ENCODE measurements around the gene WWOX. TPM values are rescaled to one million over a fixed set of nuclear protein-coding genes. Genes with fewer than 3 reads are reported as not detected.

Gene WWOX
- total RNA-seq, 1 experiment from 2014 or later = 15.6 TPM

GRCh38 chr16:78258375-78259065, 159.1 kb downstream of the WWOX start:
- H3K4me1 ChIP-seq (ENCODE audit: insufficient read depth, low read length) = no peaks in the 10 kb centered on the region
- no peak overlapping the region for H3K9ac ChIP-seq (ENCODE audit: extremely low read depth, insufficient read length, low read length)
- Mint-ChIP-seq H3K4me1 (peaks cover 17 to 30% of the 10 kb centered on the region in 2 experiments), H3K27ac (peak overlapping the region in 1 of 3 experiments; percentile 64; a peak in 3 of 7 replicates), H3K9me3 (peaks cover 0 to 3% of the 10 kb centered on the region in 2 experiments; a peak in 1 of 5 replicates), H3K27me3 (ENCODE audit: low read depth) (no peaks in the 10 kb centered on the region), H3K4me3 (no peak overlapping the region), H3K36me3 (ENCODE audit: insufficient read depth in 1 of 3, low read depth in 3 of 3) (peaks cover 0 to 3% (median 3%) of the 10 kb centered on the region in 3 experiments; a peak in 2 of 7 replicates)
- H3K56ac ChIP-seq (ENCODE audit: insufficient read length, low read depth, low read length) = no peak overlapping the region
- no peak overlapping the region for H4K91ac ChIP-seq (ENCODE audit: insufficient read length, low read depth, low read length)
- no peaks in the 10 kb centered on the region for H4K20me1 ChIP-seq (ENCODE audit: control insufficient read depth, insufficient read depth, insufficient read length)
- H3K4ac ChIP-seq (ENCODE audit: low read depth, low read length) = no peak overlapping the region
- no peak overlapping the region for H4K5ac ChIP-seq (ENCODE audit: insufficient read length, low read depth, low read length)
- TF ChIP-seq, protein P1, sequence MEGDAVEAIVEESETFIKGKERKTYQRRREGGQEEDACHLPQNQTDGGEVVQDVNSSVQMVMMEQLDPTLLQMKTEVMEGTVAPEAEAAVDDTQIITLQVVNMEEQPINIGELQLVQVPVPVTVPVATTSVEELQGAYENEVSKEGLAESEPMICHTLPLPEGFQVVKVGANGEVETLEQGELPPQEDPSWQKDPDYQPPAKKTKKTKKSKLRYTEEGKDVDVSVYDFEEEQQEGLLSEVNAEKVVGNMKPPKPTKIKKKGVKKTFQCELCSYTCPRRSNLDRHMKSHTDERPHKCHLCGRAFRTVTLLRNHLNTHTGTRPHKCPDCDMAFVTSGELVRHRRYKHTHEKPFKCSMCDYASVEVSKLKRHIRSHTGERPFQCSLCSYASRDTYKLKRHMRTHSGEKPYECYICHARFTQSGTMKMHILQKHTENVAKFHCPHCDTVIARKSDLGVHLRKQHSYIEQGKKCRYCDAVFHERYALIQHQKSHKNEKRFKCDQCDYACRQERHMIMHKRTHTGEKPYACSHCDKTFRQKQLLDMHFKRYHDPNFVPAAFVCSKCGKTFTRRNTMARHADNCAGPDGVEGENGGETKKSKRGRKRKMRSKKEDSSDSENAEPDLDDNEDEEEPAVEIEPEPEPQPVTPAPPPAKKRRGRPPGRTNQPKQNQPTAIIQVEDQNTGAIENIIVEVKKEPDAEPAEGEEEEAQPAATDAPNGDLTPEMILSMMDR (conservative IDR thresholded peaks at IDR 0.05) = no peak
- no peak overlapping the region for H2AFZ ChIP-seq (ENCODE audit: low read length)
- H3K14ac ChIP-seq (ENCODE audit: insufficient read depth, low read length) = no peak overlapping the region
- H2BK5ac ChIP-seq (ENCODE audit: insufficient read length, low read length) = no peak overlapping the region
- no peak for DNase-seq
- no peaks in the 10 kb centered on the region for H3K9me3 ChIP-seq (ENCODE audit: control insufficient read depth, low read depth, low read length)
- no peak overlapping the region for H3K23ac ChIP-seq (ENCODE audit: insufficient read length, low read depth, low read length)
- no peak overlapping the region for H3K27ac ChIP-seq (ENCODE audit: insufficient read length, low read depth, low read length)
- H2BK12ac ChIP-seq (ENCODE audit: insufficient read length, low read depth, low read length) = no peak overlapping the region
- no peak overlapping the region for H2BK20ac ChIP-seq (ENCODE audit: low read depth, low read length, poor library complexity, severe bottlenecking)
- H3T11ph ChIP-seq (ENCODE audit: low read length) = no peak overlapping the region
- H2BK120ac ChIP-seq (ENCODE audit: low read depth, low read length, poor library complexity, severe bottlenecking) = no peak overlapping the region
- no CpG with 5 or more reads among the region's 9 CpGs for WGBS (ENCODE audit: extremely low coverage, insufficient read length, low lambda C conversion rate)
- no peaks in the 10 kb centered on the region for H3K23me2 ChIP-seq (ENCODE audit: insufficient read length, low read depth, low read length, poor library complexity, severe bottlenecking)
- H3K18ac ChIP-seq (ENCODE audit: insufficient read length, low read depth, low read length) = no peak overlapping the region
- no peak overlapping the region for H4K8ac ChIP-seq (replicated peaks; ENCODE audit: insufficient read length, low read depth, low read length)
- H2BK15ac ChIP-seq (ENCODE audit: low read depth, low read length) = no peak overlapping the region
- no peaks in the 10 kb centered on the region for H3K79me1 ChIP-seq (ENCODE audit: insufficient read depth, low read depth, low read length, poor library complexity, severe bottlenecking)
- no peak overlapping the region for H2AK5ac ChIP-seq (ENCODE audit: insufficient read length, low read length)
- no peak overlapping the region for H3K4me2 ChIP-seq (ENCODE audit: insufficient read depth, insufficient read length, low read length)
- H3K79me2 ChIP-seq (ENCODE audit: insufficient read depth, low read length) = no peaks in the 10 kb centered on the region
- H3K27me3 ChIP-seq (ENCODE audit: insufficient read depth, low read length) = no peaks in the 10 kb centered on the region
